Measurements from ENCODE around the gene EFNA4. TPM values are rescaled to one million over a fixed set of nuclear protein-coding genes. Genes with fewer than 3 reads are reported as not detected.

The EFNA4 gene
- total and polyA plus RNA-seq, 2 of the 8 experiments (the other 6 are each of a cell fraction or from before 2014, with no cell fraction given): 21.9 to 23.9 TPM

DNA sequence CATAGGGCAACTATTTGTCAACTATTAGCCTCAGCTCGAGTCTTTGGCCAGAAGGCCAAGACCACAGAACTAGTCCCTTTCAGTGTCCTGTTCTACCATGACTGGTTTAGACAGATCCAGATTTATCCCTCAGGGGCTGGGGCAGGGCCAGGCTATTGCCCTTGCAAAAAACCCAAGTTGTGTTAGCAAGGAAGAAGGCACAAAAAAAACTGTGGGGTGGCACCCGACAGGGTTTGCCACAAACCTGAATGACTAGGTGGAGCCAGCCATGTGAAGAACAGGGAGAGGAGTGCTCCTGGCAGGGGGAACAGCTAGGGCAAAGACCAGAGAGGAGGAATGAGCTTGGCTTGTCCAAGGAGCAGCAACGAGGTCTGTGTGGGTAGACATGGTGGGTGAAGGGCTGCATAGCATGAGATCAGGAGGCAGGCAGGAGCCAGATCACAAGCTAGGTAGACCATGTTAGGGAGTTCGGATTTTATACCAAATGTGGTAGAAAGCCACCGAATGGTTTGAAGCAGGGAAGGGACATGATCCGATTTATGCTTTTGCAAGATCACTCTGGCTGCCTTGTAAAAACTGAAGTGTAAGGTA is 25.6 kb upstream of the EFNA4 start:
- Histone ChIP-seq H2BK5ac (ENCODE audit: low read depth, low read length) (no peak overlapping the region), H3K79me2 (ENCODE audit: control insufficient read depth in 1 of 2, insufficient read depth in 2 of 2, low read length in 2 of 2) (no peaks in the 10 kb centered on the region), H2AFZ (ENCODE audit: low read length) (no peak overlapping the region), H4K91ac (replicated peaks; ENCODE audit: insufficient read length, low read length) (no peak overlapping the region), H3K23ac (ENCODE audit: insufficient read length) (no peak overlapping the region), H2AK5ac (ENCODE audit: low read depth, low read length) (no peak overlapping the region), H3K4me3 (ENCODE audit: extremely low read depth in 1 of 4, insufficient read depth in 2 of 4, low read depth in 3 of 4, low read length in 4 of 4) (no peak overlapping the region), H3K14ac (ENCODE audit: insufficient read length) (no peak overlapping the region), H2BK120ac (replicated peaks; ENCODE audit: low read depth, low read length) (no peak overlapping the region), H2BK20ac (ENCODE audit: low read length) (no peak overlapping the region), H4K8ac (ENCODE audit: extremely low read depth, insufficient read depth, low read length) (no peak overlapping the region), H3K27me3 (replicated peaks in 1 of 4; ENCODE audit: control insufficient read depth in 3 of 4, extremely low read depth in 1 of 4, insufficient read depth in 3 of 4, low read length in 3 of 4) (peaks cover 0 to 2% (median 0%) of the 10 kb centered on the region in 4 experiments; a peak in 3 of 7 replicates), H3K23me2 (ENCODE audit: low read depth, low read length) (no peaks in the 10 kb centered on the region), H3K18ac (ENCODE audit: extremely low read depth, low read length) (no peak overlapping the region), H3K9me3 (ENCODE audit: insufficient read depth in 2 of 2, low read depth in 1 of 2, low read length in 1 of 2) (no peaks in the 10 kb centered on the region), H3K79me1 (ENCODE audit: low read depth, low read length) (no peaks in the 10 kb centered on the region), H3K4me1 (replicated peaks in 1 of 4; ENCODE audit: control insufficient read depth in 3 of 4, insufficient read depth in 4 of 4, low read length in 3 of 4) (no peaks in the 10 kb centered on the region), H4K20me1 (replicated peaks in 1 of 2; ENCODE audit: control insufficient read depth in 1 of 2, insufficient read depth in 2 of 2, low read length in 2 of 2) (no peaks in the 10 kb centered on the region), H3K56ac (replicated peaks; ENCODE audit: insufficient read length, low read depth, low read length) (no peak overlapping the region), H3K36me3 (ENCODE audit: control insufficient read depth in 2 of 4, insufficient read depth in 4 of 4, low read length in 3 of 4) (no peaks in the 10 kb centered on the region), H3K4ac (replicated peaks; ENCODE audit: insufficient read length, low read depth, low read length) (no peak overlapping the region), H4K5ac (ENCODE audit: insufficient read length, low read depth, low read length) (no peak overlapping the region), H3K4me2 (ENCODE audit: insufficient read depth in 1 of 2, low read depth in 2 of 2, low read length in 2 of 2) (no peak overlapping the region), H3K27ac (ENCODE audit: low read depth, low read length) (no peak overlapping the region), H2BK15ac (ENCODE audit: low read length) (no peak overlapping the region), H3K9ac (replicated peaks in 1 of 4; ENCODE audit: extremely low read depth in 1 of 4, low read depth in 3 of 4, low read length in 3 of 4) (no peak overlapping the region), H2BK12ac (ENCODE audit: low read depth, low read length) (no peak overlapping the region)
- FAIRE-seq (no peak), DNase-seq (ENCODE audit: low read depth in 1 of 2, low spot score in 2 of 2) (no peak)
- CTCF ChIA-PET (ENCODE audit: partially characterized antibody): interaction anchor here (0.7 to 32.4 kb wide), 9 partner anchors 23 to 244 kb away, joined by 3 to 907 read pairs (median 4); partner anchors contain the start of genes ADAM15, EFNA3, EFNA4 and LENEP
- POLR2A ChIA-PET (ENCODE audit: partially characterized antibody): interaction anchor here (0.8 to 8.8 kb wide), 5 partner anchors 13 to 44 kb away, joined by 3 to 60 read pairs (median 3); partner anchors contain the start of gene ADAM15
- 85% methylated on average over 6 of the region's 6 CpGs; no CpG with 5 or more reads in 1 of the 2 experiments for WGBS, 2 experiments (ENCODE audit: extremely low coverage in 1 of 2, insufficient coverage in 1 of 2, insufficient read length in 1 of 2, insufficient replicate concordance in 2 of 2, low coverage in 1 of 2, low lambda C conversion rate in 2 of 2, missing lambda C conversion rate in 1 of 2)
- TF ChIP-seq SP2 (IDR thresholded peaks at IDR 0.05; ENCODE audit: low read length) (no peak), CREB1 (IDR thresholded peaks at IDR 0.05) (no peak), KDM1A (IDR thresholded peaks at IDR 0.05; ENCODE audit: borderline replicate concordance, low read length) (no peak), POU5F1 (IDR thresholded peaks at IDR 0.05; ENCODE audit: low read depth, low read length) (no peak), TAF7 (optimal IDR thresholded peaks at IDR 0.05; ENCODE audit: borderline replicate concordance, low read depth, low read length) (no peak), CTBP2 (IDR thresholded peaks at IDR 0.05; ENCODE audit: borderline replicate concordance, insufficient read depth, insufficient read length, low read length) (no peak), MAFK (IDR thresholded peaks at IDR 0.05; ENCODE audit: low read depth, low read length) (no peak), SIX5 (IDR thresholded peaks at IDR 0.05; ENCODE audit: low read depth, low read length) (no peak), GABPA (IDR thresholded peaks at IDR 0.05; ENCODE audit: borderline replicate concordance, insufficient read depth, low read length) (no peak), TAF1 (IDR thresholded peaks at IDR 0.05; ENCODE audit: low read depth, low read length) (no peak), CHD1 (IDR thresholded peaks at IDR 0.05; ENCODE audit: low read depth, low read length) (no peak), ASH2L (IDR thresholded peaks at IDR 0.05; ENCODE audit: low read length) (no peak)
- TF ChIP-seq, protein P1, sequence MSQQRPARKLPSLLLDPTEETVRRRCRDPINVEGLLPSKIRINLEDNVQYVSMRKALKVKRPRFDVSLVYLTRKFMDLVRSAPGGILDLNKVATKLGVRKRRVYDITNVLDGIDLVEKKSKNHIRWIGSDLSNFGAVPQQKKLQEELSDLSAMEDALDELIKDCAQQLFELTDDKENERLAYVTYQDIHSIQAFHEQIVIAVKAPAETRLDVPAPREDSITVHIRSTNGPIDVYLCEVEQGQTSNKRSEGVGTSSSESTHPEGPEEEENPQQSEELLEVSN (IDR thresholded peaks at IDR 0.05): no peak

Data from H1 (cell line).